Measurements from ENCODE around the gene MAGI1.

- TF ChIP-seq CTCF (IDR thresholded peaks at IDR 0.05; ENCODE audit: insufficient read depth, low read length) (no peak), POLR2AphosphoS5 (IDR thresholded peaks at IDR 0.05; ENCODE audit: low read depth) (no peak)
Observed at GRCh38 chr3:65531499-65531898, 507.2 kb downstream of the MAGI1 start.

Measured in HL-60 (cell line).